GM18502 (cell line): ENCODE measurements around the gene NPFFR1.

Source experiments
- ATAC-seq: cut with Tn5 transposase; IDR thresholded peaks from one replicate; pipeline ENCODE4 v1.9.1; 2021; ENCODE audit warnings: mild to moderate bottlenecking; ENCODE audit not compliant: unreplicated experiment, poor library complexity

NPFFR1 gene

GRCh38 chr10:70283445-70284399 is at the start of gene NPFFR1:
NPFFR1 (minus strand) TSS chr10:70284004; CDS start chr10:70283676, 328 bp downstream.
- no peak for ATAC-seq

- ATAC-seq, result no peak
Observed at GRCh38 chr10:70333268-70333667, 49.5 kb upstream of the NPFFR1 start.

GRCh38 chr10:70331486-70332268 is 47.9 kb upstream of the NPFFR1 start:
- ATAC-seq, result peak; percentile 53

GRCh38 chr10:70331160-70331485 is 47.3 kb upstream of the NPFFR1 start:
- no peak for ATAC-seq

GRCh38 chr10:70330671-70331070 is 46.9 kb upstream of the NPFFR1 start:
- ATAC-seq, result no peak

GRCh38 chr10:70328967-70329366 is 45.2 kb upstream of the NPFFR1 start:
- ATAC-seq, result no peak

- ATAC-seq, result no peak
Observed at GRCh38 chr10:70328018-70328417, 44.2 kb upstream of the NPFFR1 start.

GRCh38 chr10:70324951-70325781 is 41.4 kb upstream of the NPFFR1 start:
- no peak for ATAC-seq

GRCh38 chr10:70324339-70324861 is 40.6 kb upstream of the NPFFR1 start:
- no peak for ATAC-seq

GRCh38 chr10:70323697-70324338 is 40.0 kb upstream of the NPFFR1 start:
- no peak for ATAC-seq

- no peak for ATAC-seq
Observed at GRCh38 chr10:70323138-70323696, 39.4 kb upstream of the NPFFR1 start.

- no peak for ATAC-seq
Observed at GRCh38 chr10:70321897-70322890, 38.4 kb upstream of the NPFFR1 start.

- ATAC-seq, result no peak
Observed at GRCh38 chr10:70321233-70321632, 37.4 kb upstream of the NPFFR1 start.

GRCh38 chr10:70320751-70321150 is 36.9 kb upstream of the NPFFR1 start:
- no peak for ATAC-seq

GRCh38 chr10:70319824-70320223 is 36.0 kb upstream of the NPFFR1 start:
- no peak for ATAC-seq

- no peak for ATAC-seq
Observed at GRCh38 chr10:70319183-70319582, 35.4 kb upstream of the NPFFR1 start.

- ATAC-seq, result no peak
Observed at GRCh38 chr10:70317943-70318318, 34.1 kb upstream of the NPFFR1 start.

- ATAC-seq, result no peak
Observed at GRCh38 chr10:70317272-70317942, 33.6 kb upstream of the NPFFR1 start.
